Osteocyte (in vitro differentiated cells): ENCODE results near the gene ZMYND8. TPM values are rescaled to one million over a fixed set of nuclear protein-coding genes. Genes with fewer than 3 reads are reported as not detected.

Experiments used
- DNase-seq: peaks from one replicate; pipeline ENCODE4 v3.0.0; 2021; ENCODE audit warnings: mixed read lengths; ENCODE audit not compliant: unreplicated experiment; ENCODE audit errors: extremely low spot score
- H3K27ac Mint-ChIP-seq: one replicate; pipeline ENCODE4 v1.8.0; 2021; ENCODE audit warnings: mild to moderate bottlenecking, mixed read lengths; ENCODE audit not compliant: unreplicated experiment
- H3K27me3 Mint-ChIP-seq: one replicate; pipeline ENCODE4 v1.8.0; 2021; ENCODE audit warnings: mixed read lengths; ENCODE audit not compliant: unreplicated experiment
- H3K36me3 Mint-ChIP-seq: one replicate; pipeline ENCODE4 v1.8.0; 2021; ENCODE audit warnings: mixed read lengths; ENCODE audit not compliant: unreplicated experiment
- H3K4me1 Mint-ChIP-seq: one replicate; pipeline ENCODE4 v1.8.0; 2021; ENCODE audit warnings: mixed read lengths; ENCODE audit not compliant: unreplicated experiment
- H3K4me3 Mint-ChIP-seq: one replicate; pipeline ENCODE4 v1.8.0; 2021; ENCODE audit warnings: mild to moderate bottlenecking, moderate library complexity, mixed read lengths; ENCODE audit not compliant: unreplicated experiment
- H3K9me3 Mint-ChIP-seq: one replicate; pipeline ENCODE4 v1.8.0; 2021; ENCODE audit warnings: mixed read lengths; ENCODE audit not compliant: unreplicated experiment
- CTCF ChIP-seq: fragments of 200-600 bp; sonication (generic); IDR thresholded peaks from 2 replicates; pipeline ENCODE4 v1.5.0; 2021; ENCODE audit warnings: antibody characterized with exemption, mild to moderate bottlenecking, moderate library complexity
- total RNA-seq: library from RNA; stranded (reverse); gene quantifications from 2 replicates; pipeline ENCODE4 v1.2.1, GENCODE V29; 2021

The ZMYND8 gene
- total RNA-seq, 1 donor from 2014 or later, result 96.5 TPM

GRCh38 chr20:47334022-47334551 lies 22.4 kb downstream of the ZMYND8 start:
- no peaks in the 10 kb centered on the region for H3K9me3 Mint-ChIP-seq
- no peak for DNase-seq
- H3K4me3 Mint-ChIP-seq, result peak overlapping the region; percentile 16
- no peak for TF ChIP-seq CTCF
- peaks cover 40% of the 10 kb centered on the region for H3K36me3 Mint-ChIP-seq
- peak overlapping the region; percentile 98 for H3K27ac Mint-ChIP-seq
- H3K4me1 Mint-ChIP-seq, result peaks cover 87% of the 10 kb centered on the region
- H3K27me3 Mint-ChIP-seq, result no peaks in the 10 kb centered on the region

GRCh38 chr20:47332381-47333206 lies 23.9 kb downstream of the ZMYND8 start:
- peaks cover 91% of the 10 kb centered on the region for H3K4me1 Mint-ChIP-seq
- H3K27ac Mint-ChIP-seq, result peak overlapping the region; percentile 98
- H3K36me3 Mint-ChIP-seq, result peaks cover 36% of the 10 kb centered on the region

GRCh38 chr20:47330933-47331708 lies 25.4 kb downstream of the ZMYND8 start:
- H3K36me3 Mint-ChIP-seq, result peaks cover 32% of the 10 kb centered on the region
- peak overlapping the region; percentile 98 for H3K27ac Mint-ChIP-seq
- no peak for TF ChIP-seq CTCF
- H3K27me3 Mint-ChIP-seq, result no peaks in the 10 kb centered on the region
- H3K4me3 Mint-ChIP-seq, result peak overlapping the region; percentile 43
- no peak for DNase-seq
- no peaks in the 10 kb centered on the region for H3K9me3 Mint-ChIP-seq
- H3K4me1 Mint-ChIP-seq, result peaks cover 91% of the 10 kb centered on the region

More at GRCh38 chr20:47332381-47333206, 23.9 kb downstream of the ZMYND8 start:
- TF ChIP-seq CTCF, result no peak
- H3K27me3 Mint-ChIP-seq, result no peaks in the 10 kb centered on the region
- H3K9me3 Mint-ChIP-seq, result no peaks in the 10 kb centered on the region
- peak overlapping the region; percentile 62 for H3K4me3 Mint-ChIP-seq
- no peak for DNase-seq

- no peak for DNase-seq
- Mint-ChIP-seq H3K4me1 (peaks cover 89% of the 10 kb centered on the region), H3K27me3 (no peaks in the 10 kb centered on the region), H3K27ac (peak overlapping the region; percentile 98), H3K9me3 (no peaks in the 10 kb centered on the region), H3K36me3 (peaks cover 31% of the 10 kb centered on the region), H3K4me3 (no peak overlapping the region)
- no peak for TF ChIP-seq CTCF
These were observed 26.4 kb downstream of the ZMYND8 start for GRCh38 chr20:47330071-47330470.

- Mint-ChIP-seq H3K36me3 (peaks cover 37% of the 10 kb centered on the region), H3K4me3 (no peak overlapping the region), H3K4me1 (peaks cover 85% of the 10 kb centered on the region), H3K27ac (peak overlapping the region; percentile 98), H3K27me3 (no peaks in the 10 kb centered on the region), H3K9me3 (no peaks in the 10 kb centered on the region)
- no peak for DNase-seq
- no peak for TF ChIP-seq CTCF
These were observed 28.4 kb downstream of the ZMYND8 start for GRCh38 chr20:47328129-47328528.
